Esophagus muscularis mucosa (tissue), 4 donors: ENCODE results near the gene AHNAK2. TPM values are rescaled to one million over a fixed set of nuclear protein-coding genes. Genes with fewer than 3 reads are reported as not detected.

Experiments used
- DNase-seq: peaks from one replicate; pipeline ENCODE4 v3.0.0-alpha.2; 2017; ENCODE audit errors: extremely low spot score
- H3K27ac ChIP-seq, 4 donors: fragments of 200-600 bp; sonication (generic); replicated peaks in 1 of 4; 1 replicate in 3 of 4; 2 replicates in 1 of 4; pipeline ENCODE4 v1.5.1; 2016 to 2019; ENCODE audit warnings: mild to moderate bottlenecking in 1 of 4
- H3K27me3 ChIP-seq, 4 donors: fragments of 200-600 bp; sonication (generic); one replicate each; pipeline versions ENCODE4 v1.5.1 to v1.6.0; 2016 to 2019
- H3K36me3 ChIP-seq, 4 donors: fragments of 200-600 bp; sonication (generic); one replicate each; pipeline ENCODE4 v1.5.1; 2016 to 2019
- H3K4me1 ChIP-seq, 4 donors: fragments of 200-600 bp; sonication (generic); one replicate each; pipeline ENCODE4 v1.5.1; 2016 to 2019
- H3K4me3 ChIP-seq, 4 donors: fragments of 200-600 bp; sonication (generic); 1 replicate in 2 of 4; 2 replicates in 2 of 4; pipeline ENCODE4 v1.5.1; 2016 to 2019; ENCODE audit warnings: mild to moderate bottlenecking in 4 of 4, moderate library complexity in 1 of 4
- H3K9me3 ChIP-seq, 4 donors: fragments of 200-600 bp; sonication (generic); 1 replicate in 3 of 4; 2 replicates in 1 of 4; pipeline ENCODE4 v1.5.1; 2016 to 2019
- CTCF ChIP-seq, 3 experiments: fragments of 200-600 bp in 2 of 3; fragments of 450-650 bp in 1 of 3; sonication (generic) in 2 of 3; IDR thresholded peaks; one replicate each; pipeline ENCODE4 v1.5.1; 2017 to 2019; ENCODE audit warnings: antibody characterized with exemption in 3 of 3, mild to moderate bottlenecking in 2 of 3, moderate library complexity in 1 of 3
- EP300 ChIP-seq: sonication (generic); formaldehyde crosslinking; IDR thresholded peaks from one replicate; pipeline ENCODE4 v1.6.1; 2017; ENCODE audit warnings: antibody characterized with exemption
- POLR2A ChIP-seq: fragments of 450-650 bp; IDR thresholded peaks from one replicate; pipeline ENCODE4 v1.6.1; 2017; ENCODE audit warnings: antibody characterized with exemption, moderate library complexity, mild to moderate bottlenecking, low read depth
- POLR2AphosphoS5 ChIP-seq, 2 donors: sonication (generic); formaldehyde crosslinking; IDR thresholded peaks; one replicate each; pipeline ENCODE4 v1.6.1; 2017; ENCODE audit warnings: antibody characterized with exemption in 2 of 2
- WGBS: methylation state at CpG from one replicate; pipeline ENCODE4 v1.1.5; 2018; 5-methylcytosine and 5-hydroxymethylcytosine counted together
- intact Hi-C: fragments of 100-400 bp; cut with DNase I; formaldehyde crosslinking; loops from one replicate; pipeline ENCODE4 v1.15.1; 2023
- total RNA-seq, 4 donors: library from RNA; depleted of rRNA; stranded (reverse); fragments of >200 nt; gene quantifications; one replicate each; pipeline versions ENCODE4 v1.1.0 to v1.2.1, GENCODE V29; 2016

AHNAK2 gene
- total RNA-seq, 4 donors from 2014 or later, result 95.3 to 277 (median 195) TPM

GRCh38 chr14:105010106-105010505 lies 31.9 kb upstream of the AHNAK2 start:
- intact Hi-C loops, result no loop called here
- whole genome bisulfite sequencing, result 83% methylated on average over 4 of the region's 4 CpGs
- no peak for DNase-seq

GRCh38 chr14:105007593-105008264 lies 29.6 kb upstream of the AHNAK2 start:
- intact Hi-C loops, result no loop called here
- no peak overlapping the region for H3K27ac ChIP-seq
- H3K4me3 ChIP-seq, result no peak overlapping the region
- peaks cover 10 to 51% (median 33%) of the 10 kb centered on the region in 4 donors for H3K36me3 ChIP-seq
- DNase-seq, result no peak
- H3K27me3 ChIP-seq, result no peaks in the 10 kb centered on the region
- H3K9me3 ChIP-seq, result no peaks in the 10 kb centered on the region
- 95% methylated on average over 16 of the region's 19 CpGs for WGBS
- TF ChIP-seq POLR2AphosphoS5 (IDR thresholded peaks at IDR 0.05) (no peak), EP300 (no peak), CTCF (IDR thresholded peaks at IDR 0.05) (no peak), POLR2A (no peak)
- H3K4me1 ChIP-seq, result peaks cover 2 to 11% (median 8%) of the 10 kb centered on the region in 4 donors

More at GRCh38 chr14:105010106-105010505, 31.9 kb upstream of the AHNAK2 start:
- Histone ChIP-seq H3K27ac (no peak overlapping the region), H3K9me3 (no peaks in the 10 kb centered on the region), H3K27me3 (no peaks in the 10 kb centered on the region), H3K36me3 (peaks cover 10 to 51% (median 33%) of the 10 kb centered on the region in 4 donors), H3K4me3 (no peak overlapping the region), H3K4me1 (peaks cover 5 to 23% (median 20%) of the 10 kb centered on the region in 4 donors)
- TF ChIP-seq POLR2A (no peak), POLR2AphosphoS5 (IDR thresholded peaks at IDR 0.05) (no peak), CTCF (IDR thresholded peaks at IDR 0.05) (no peak), EP300 (no peak)

- DNase-seq, result no peak
- H3K27me3 ChIP-seq, result no peaks in the 10 kb centered on the region
- no peaks in the 10 kb centered on the region for H3K9me3 ChIP-seq
- no peak overlapping the region for H3K4me3 ChIP-seq
- 78% methylated on average over 14 of the region's 21 CpGs for WGBS
- intact Hi-C loops, result no loop called here
- TF ChIP-seq POLR2A, result no peak
- TF ChIP-seq POLR2AphosphoS5 (IDR thresholded peaks at IDR 0.05), result no peak
- TF ChIP-seq EP300, result no peak
- no peak for TF ChIP-seq CTCF (IDR thresholded peaks at IDR 0.05)
- H3K4me1 ChIP-seq, result peaks cover 0 to 4% (median under 1%) of the 10 kb centered on the region in 4 donors
- H3K27ac ChIP-seq, result no peak overlapping the region
- peaks cover 10 to 51% (median 33%) of the 10 kb centered on the region in 4 donors for H3K36me3 ChIP-seq
Observed at GRCh38 chr14:105006831-105007592, 28.8 kb upstream of the AHNAK2 start.

- Histone ChIP-seq H3K27me3 (no peaks in the 10 kb centered on the region), H3K4me1 (no peaks in the 10 kb centered on the region), H3K9me3 (no peaks in the 10 kb centered on the region), H3K36me3 (peaks cover 10 to 45% (median 26%) of the 10 kb centered on the region in 4 donors), H3K4me3 (no peak overlapping the region), H3K27ac (no peak overlapping the region)
- no peak for TF ChIP-seq POLR2AphosphoS5 (IDR thresholded peaks at IDR 0.05)
- no peak for TF ChIP-seq CTCF (IDR thresholded peaks at IDR 0.05)
- no peak for TF ChIP-seq POLR2A
- no peak for TF ChIP-seq EP300
- intact Hi-C loops, result no loop called here
- DNase-seq, result no peak
- WGBS, result 91% methylated on average over 6 of the region's 21 CpGs
Observed at GRCh38 chr14:105005929-105006830, 28.0 kb upstream of the AHNAK2 start.
